ENCODE data around the gene COL23A1. TPM values are rescaled to one million over a fixed set of nuclear protein-coding genes. Genes with fewer than 3 reads are reported as not detected.

The COL23A1 gene
- total and polyA plus RNA-seq, 2 of the 8 experiments (the other 6 are each of a cell fraction or from before 2014, with no cell fraction given), result 3.1 to 4.7 TPM

GRCh38 chr5:178471711-178472110 lies 118.5 kb downstream of the COL23A1 start:
- Histone ChIP-seq H4K20me1 (replicated peaks in 1 of 2; ENCODE audit: control insufficient read depth in 1 of 2, insufficient read depth in 2 of 2, low read length in 2 of 2) (no peaks in the 10 kb centered on the region), H2BK20ac (ENCODE audit: low read length) (no peak overlapping the region), H4K91ac (replicated peaks; ENCODE audit: insufficient read length, low read length) (no peak overlapping the region), H3K9ac (replicated peaks in 1 of 4; ENCODE audit: extremely low read depth in 1 of 4, low read depth in 3 of 4, low read length in 3 of 4) (no peak overlapping the region), H3K23ac (ENCODE audit: insufficient read length) (no peak overlapping the region), H3K27me3 (replicated peaks in 1 of 4; ENCODE audit: control insufficient read depth in 3 of 4, extremely low read depth in 1 of 4, insufficient read depth in 3 of 4, low read length in 3 of 4) (no peaks in the 10 kb centered on the region), H3K9me3 (ENCODE audit: insufficient read depth in 2 of 2, low read depth in 1 of 2, low read length in 1 of 2) (peaks cover 0 to 6% of the 10 kb centered on the region in 2 experiments; a peak in 2 of 4 replicates), H3K4me3 (ENCODE audit: extremely low read depth in 1 of 4, insufficient read depth in 2 of 4, low read depth in 3 of 4, low read length in 4 of 4) (no peak overlapping the region), H4K5ac (ENCODE audit: insufficient read length, low read depth, low read length) (no peak overlapping the region), H3K36me3 (ENCODE audit: control insufficient read depth in 2 of 4, insufficient read depth in 4 of 4, low read length in 3 of 4) (no peaks in the 10 kb centered on the region), H2BK15ac (ENCODE audit: low read length) (no peak overlapping the region), H3K23me2 (ENCODE audit: low read depth, low read length) (no peaks in the 10 kb centered on the region; the same call in 1 of the 2 replicates), H3K56ac (replicated peaks; ENCODE audit: insufficient read length, low read depth, low read length) (no peak overlapping the region), H4K8ac (ENCODE audit: extremely low read depth, insufficient read depth, low read length) (no peak overlapping the region), H3K27ac (ENCODE audit: low read depth, low read length) (no peak overlapping the region), H3K79me2 (ENCODE audit: control insufficient read depth in 1 of 2, insufficient read depth in 2 of 2, low read length in 2 of 2) (no peaks in the 10 kb centered on the region), H2AK5ac (ENCODE audit: low read depth, low read length) (no peak overlapping the region), H2BK5ac (ENCODE audit: low read depth, low read length) (no peak overlapping the region; the same call in 1 of the 2 replicates), H3K18ac (ENCODE audit: extremely low read depth, low read length) (no peak overlapping the region), H3K4ac (replicated peaks; ENCODE audit: insufficient read length, low read depth, low read length) (no peak overlapping the region), H2BK120ac (replicated peaks; ENCODE audit: low read depth, low read length) (no peak overlapping the region), H3K14ac (ENCODE audit: insufficient read length) (no peak overlapping the region), H3K4me1 (replicated peaks in 1 of 4; ENCODE audit: control insufficient read depth in 3 of 4, insufficient read depth in 4 of 4, low read length in 3 of 4) (no peaks in the 10 kb centered on the region; a peak in 1 of 7 replicates), H2BK12ac (ENCODE audit: low read depth, low read length) (no peak overlapping the region), H3K79me1 (ENCODE audit: low read depth, low read length) (no peaks in the 10 kb centered on the region), H3K4me2 (ENCODE audit: insufficient read depth in 1 of 2, low read depth in 2 of 2, low read length in 2 of 2) (no peak overlapping the region), H2AFZ (ENCODE audit: low read length) (no peak overlapping the region)
- ChIA-PET CTCF (ENCODE audit: partially characterized antibody) (interaction anchor here (0.6 to 7.3 kb wide), 9 partner anchors 9 to 189 kb away, joined by 3 to 80 read pairs (median 6); partner anchors contain the start of gene COL23A1), POLR2A (ENCODE audit: partially characterized antibody) (interaction anchor here (1.9 kb wide), 1 partner anchor 11 kb away, joined by 6 read pairs; no protein-coding TSS in a partner anchor)
- no peak for TF ChIP-seq BACH1 (IDR thresholded peaks at IDR 0.05; ENCODE audit: low read length)
- WGBS, 2 experiments (ENCODE audit: extremely low coverage in 1 of 2, insufficient coverage in 1 of 2, insufficient read length in 1 of 2, insufficient replicate concordance in 2 of 2, low coverage in 1 of 2, low lambda C conversion rate in 2 of 2, missing lambda C conversion rate in 1 of 2), result 93% methylated on average over 8 of the region's 8 CpGs; no CpG with 5 or more reads in 1 of the 2 experiments
- DNase-seq (ENCODE audit: low read depth in 1 of 2, low spot score in 2 of 2) (no peak), FAIRE-seq (no peak)

Data from H1 (cell line).